Natural killer cell (primary cell): ENCODE data around the gene POP7. TPM values are rescaled to one million over a fixed set of nuclear protein-coding genes. Genes with fewer than 3 reads are reported as not detected.

Experiments
- ATAC-seq, 3 donors: fragments of 150-1000 bp in 2 of 3; fragments of 200-7000 bp in 1 of 3; cut with Tn5 transposase; 1 replicate in 1 of 3; 2 replicates in 2 of 3; pipeline ENCODE4 v1.10.0; 2021; ENCODE audit warnings: mild to moderate bottlenecking in 2 of 3, moderate library complexity in 2 of 3
- DNase-seq, 2 donors: peaks; one replicate each; pipeline versions ENCODE4 v3.0.0 to v3.0.0-alpha.2; 2013 to 2021; ENCODE audit warnings: mixed read lengths in 1 of 2
- H3K27ac ChIP-seq: one replicate; pipeline ENCODE4 v1.5.1; 2013; ENCODE audit warnings: mild to moderate bottlenecking, low read length
- H3K27me3 ChIP-seq: one replicate; pipeline ENCODE4 v1.6.1; 2013; ENCODE audit warnings: low read length; ENCODE audit not compliant: control insufficient read depth, insufficient read depth
- H3K36me3 ChIP-seq: one replicate; pipeline ENCODE4 v1.6.1; 2013; ENCODE audit warnings: low read length; ENCODE audit not compliant: control insufficient read depth, insufficient read depth
- H3K4me1 ChIP-seq: one replicate; pipeline ENCODE4 v1.6.1; 2013; ENCODE audit warnings: low read length; ENCODE audit not compliant: control insufficient read depth, insufficient read depth
- H3K4me3 ChIP-seq: one replicate; pipeline ENCODE4 v1.5.1; 2013; ENCODE audit warnings: low read length
- H3K9me3 ChIP-seq: one replicate; pipeline ENCODE4 v1.6.1; 2013; ENCODE audit warnings: low read length; ENCODE audit not compliant: control insufficient read depth, insufficient read depth
- H3K27ac Mint-ChIP-seq, 2 donors: one replicate each; pipeline ENCODE4 v1.8.0; 2022; ENCODE audit warnings: mild to moderate bottlenecking in 2 of 2, mixed read lengths in 2 of 2, moderate library complexity in 1 of 2
- H3K27me3 Mint-ChIP-seq, 2 donors: one replicate each; pipeline ENCODE4 v1.8.0; 2022; ENCODE audit warnings: low read depth in 2 of 2, mixed read lengths in 2 of 2
- H3K36me3 Mint-ChIP-seq: one replicate; pipeline ENCODE4 v1.8.0; 2022; ENCODE audit warnings: mixed read lengths
- H3K4me1 Mint-ChIP-seq, 2 donors: one replicate each; pipeline ENCODE4 v1.8.0; 2022; ENCODE audit warnings: mixed read lengths in 2 of 2
- H3K4me3 Mint-ChIP-seq: one replicate; pipeline ENCODE4 v1.8.0; 2022; ENCODE audit warnings: mild to moderate bottlenecking, moderate library complexity, mixed read lengths
- H3K9me3 Mint-ChIP-seq, 2 donors: one replicate each; pipeline ENCODE4 v1.8.0; 2022; ENCODE audit warnings: mixed read lengths in 2 of 2
- CTCF ChIP-seq: fragments of 200-600 bp; IDR thresholded peaks from one replicate; pipeline ENCODE4 v1.8.0; 2022; ENCODE audit warnings: antibody characterized with exemption
- whole genome bisulfite sequencing: methylation state at CpG from one replicate; pipeline ENCODE4 v1.1.7; 2013; ENCODE audit warnings: missing lambda C conversion rate; ENCODE audit not compliant: insufficient coverage; 5-methylcytosine and 5-hydroxymethylcytosine counted together
- intact Hi-C: fragments of 100-400 bp; cut with micrococcal nuclease; formaldehyde crosslinking; loops from one replicate; pipeline ENCODE4 v1.14.2; 2022
- total RNA-seq, 4 donors: library from RNA; stranded (reverse); fragments of 120-200 nt in 1 of 4; gene quantifications; one replicate each; pipeline versions ENCODE4 v1.2.3 to v1.2.4, GENCODE V29; 2013 to 2022

The POP7 gene
- total RNA-seq, 3 donors from 2014 or later (not counting 1 experiment from before 2014, with no cell fraction given), result 17.6 to 22.1 (median 17.6) TPM

- Mint-ChIP-seq H3K27ac (peak overlapping the region; percentile 29 to 56), H3K27me3 (no peaks in the 10 kb centered on the region), H3K4me3 (no peak overlapping the region), H3K36me3 (no peaks in the 10 kb centered on the region), H3K9me3 (no peaks in the 10 kb centered on the region), H3K4me1 (peaks cover 0 to 43% of the 10 kb centered on the region in 2 donors)
- ATAC-seq, result no peak
- Histone ChIP-seq H3K4me3 (no peak overlapping the region), H3K36me3 (peaks cover 65% of the 10 kb centered on the region), H3K27ac (no peak overlapping the region), H3K27me3 (no peaks in the 10 kb centered on the region), H3K9me3 (no peaks in the 10 kb centered on the region), H3K4me1 (peaks cover 32% of the 10 kb centered on the region)
- DNase-seq, result no peak
- intact Hi-C loops, result loop anchor here (10.0 kb wide), 1 partner anchor 575 kb away; the partner anchor contains the start of genes AP4M1 and MCM7
- WGBS, result 88% methylated on average over 12 of the region's 13 CpGs
- TF ChIP-seq CTCF, result no peak
Measured at GRCh38 chr7:100679129-100679926, 26.6 kb upstream of the POP7 start.

GRCh38 chr7:100679927-100680575 lies 25.9 kb upstream of the POP7 start:
- ATAC-seq (no peak), DNase-seq (peak in 1 of 2 donors; percentile 46)
- TF ChIP-seq CTCF, result no peak
- peak overlapping the region; percentile 29 for H3K4me3 Mint-ChIP-seq
- no peaks in the 10 kb centered on the region for H3K27me3 Mint-ChIP-seq
- peaks cover 0 to 37% of the 10 kb centered on the region in 2 donors for H3K4me1 Mint-ChIP-seq
- peak overlapping the region; percentile 29 to 56 for H3K27ac Mint-ChIP-seq
- Histone ChIP-seq H3K9me3 (no peaks in the 10 kb centered on the region), H3K36me3 (peaks cover 72% of the 10 kb centered on the region), H3K4me1 (peaks cover 32% of the 10 kb centered on the region), H3K4me3 (no peak overlapping the region), H3K27me3 (no peaks in the 10 kb centered on the region), H3K27ac (no peak overlapping the region)
- no peaks in the 10 kb centered on the region for H3K9me3 Mint-ChIP-seq
- 78% methylated on average over 9 of the region's 13 CpGs for WGBS
- H3K36me3 Mint-ChIP-seq, result no peaks in the 10 kb centered on the region
- intact Hi-C loops, result loop anchor here (10.0 kb wide), 1 partner anchor 575 kb away; the partner anchor contains the start of genes AP4M1 and MCM7

- TF ChIP-seq CTCF, result no peak
- Mint-ChIP-seq H3K9me3 (no peaks in the 10 kb centered on the region), H3K36me3 (no peaks in the 10 kb centered on the region), H3K4me1 (peaks cover 0 to 41% of the 10 kb centered on the region in 2 donors), H3K27ac (peak overlapping the region; percentile 29 to 58), H3K4me3 (no peak overlapping the region), H3K27me3 (no peaks in the 10 kb centered on the region)
- Histone ChIP-seq H3K27ac (no peak overlapping the region), H3K4me3 (no peak overlapping the region), H3K27me3 (no peaks in the 10 kb centered on the region), H3K9me3 (no peaks in the 10 kb centered on the region), H3K4me1 (peaks cover 32% of the 10 kb centered on the region), H3K36me3 (peaks cover 79% of the 10 kb centered on the region)
- 91% methylated on average over 18 of the region's 18 CpGs for WGBS
- ATAC-seq (no peak), DNase-seq (no peak)
- intact Hi-C loops, result no loop called here
Measured at GRCh38 chr7:100680576-100681271, 25.2 kb upstream of the POP7 start.
